ENCODE measurements around the gene REXO2. TPM values are rescaled to one million over a fixed set of nuclear protein-coding genes. Genes with fewer than 3 reads are reported as not detected.

REXO2 gene
- total RNA-seq, 4 donors from 2014 or later, result 78.4 to 114 (median 104) TPM

Other genes with a start within 250 kb of the REXO2 start
- 100 to 1,000 TPM; 137 to 381 (median 145) TPM for gene NNMT, start 143.1 kb upstream of the REXO2 start, total RNA-seq
- 10 to 100 TPM in 2 of 4 donors, 1 to 10 TPM in 2; 4.7 to 14.8 (median 11.1) TPM for gene C11orf71, start 39.0 kb upstream of the REXO2 start, total RNA-seq
- 10 to 100 TPM; 11.7 to 19.6 (median 18.8) TPM for gene RBM7, start 38.8 kb upstream of the REXO2 start, total RNA-seq
- not detected for gene NXPE1, start 120.4 kb downstream of the REXO2 start, total RNA-seq
- not detected for gene NXPE4, start 156.3 kb downstream of the REXO2 start, total RNA-seq
- gene NXPE2, start 239.1 kb downstream of the REXO2 start, total RNA-seq, result under 1 TPM in 2 of 4 donors, not detected in 2; 0.37 to 0.42 TPM